ENCODE measurements around the gene AKAP12.

- TF ChIP-seq, protein P1, sequence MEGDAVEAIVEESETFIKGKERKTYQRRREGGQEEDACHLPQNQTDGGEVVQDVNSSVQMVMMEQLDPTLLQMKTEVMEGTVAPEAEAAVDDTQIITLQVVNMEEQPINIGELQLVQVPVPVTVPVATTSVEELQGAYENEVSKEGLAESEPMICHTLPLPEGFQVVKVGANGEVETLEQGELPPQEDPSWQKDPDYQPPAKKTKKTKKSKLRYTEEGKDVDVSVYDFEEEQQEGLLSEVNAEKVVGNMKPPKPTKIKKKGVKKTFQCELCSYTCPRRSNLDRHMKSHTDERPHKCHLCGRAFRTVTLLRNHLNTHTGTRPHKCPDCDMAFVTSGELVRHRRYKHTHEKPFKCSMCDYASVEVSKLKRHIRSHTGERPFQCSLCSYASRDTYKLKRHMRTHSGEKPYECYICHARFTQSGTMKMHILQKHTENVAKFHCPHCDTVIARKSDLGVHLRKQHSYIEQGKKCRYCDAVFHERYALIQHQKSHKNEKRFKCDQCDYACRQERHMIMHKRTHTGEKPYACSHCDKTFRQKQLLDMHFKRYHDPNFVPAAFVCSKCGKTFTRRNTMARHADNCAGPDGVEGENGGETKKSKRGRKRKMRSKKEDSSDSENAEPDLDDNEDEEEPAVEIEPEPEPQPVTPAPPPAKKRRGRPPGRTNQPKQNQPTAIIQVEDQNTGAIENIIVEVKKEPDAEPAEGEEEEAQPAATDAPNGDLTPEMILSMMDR (IDR thresholded peaks at IDR 0.05; ENCODE audit: low read length), result no peak
- TF ChIP-seq EZH2 (optimal IDR thresholded peaks at IDR 0.05; ENCODE audit: low read depth, low read length), result no peak
These were observed 114.0 kb downstream of the AKAP12 start for GRCh38 chr6:151353795-151354194.

Measured in MM.1S (cell line).